PC-9 (cell line): Measurements from ENCODE around the gene MTR. TPM values are rescaled to one million over a fixed set of nuclear protein-coding genes. Genes with fewer than 3 reads are reported as not detected.
A peak's percentile ranks its signal among the peaks of the same experiment; 100 is the strongest.
"Not testable (repeated sequence)": the region's sequence is repeated elsewhere in the genome, so short reads cannot be mapped to it uniquely, and the experiment has no call there.

Source experiments
- BruUV-seq: library from RNA; stranded (reverse); fragments of 400-500 nt; replicated peaks from 2 replicates; lab custom pipeline; 2021; lab: Mats Ljungman, UMichigan
- CTCF ChIA-PET: fragments of 300-600 bp; sonication (Branson Sonifier 250); formaldehyde crosslinking; loops from one replicate; lab custom pipeline; 2022; ENCODE audit warnings: antibody characterized with exemption; lab: Charles Lee
- POLR2A ChIA-PET: fragments of 300-600 bp; sonication (Branson Sonifier 250); formaldehyde crosslinking; loops from one replicate; lab custom pipeline; 2022; ENCODE audit warnings: antibody characterized with exemption; ENCODE audit not compliant: unreplicated experiment; lab: Charles Lee
- DNase-seq, 2 experiments: peaks; one replicate each; pipeline versions ENCODE4 v3.0.0 to v3.0.0-alpha.2; 2015 to 2022; ENCODE audit warnings: mixed read lengths in 1 of 2
- H2AFZ ChIP-seq: fragments of 200-600 bp; sonication (generic); 2 replicates; pipeline ENCODE4 v1.8.1; 2017; ENCODE audit warnings: antibody characterized with exemption
- H3F3A ChIP-seq: fragments of 200-600 bp; sonication (generic); 2 replicates; pipeline ENCODE4 v1.8.1; 2017; ENCODE audit warnings: antibody characterized with exemption, mild to moderate bottlenecking, low read depth; ENCODE audit not compliant: insufficient read depth
- H3K27ac ChIP-seq: fragments of 200-600 bp; sonication (generic); 2 replicates; pipeline ENCODE4 v1.6.1; 2016; ENCODE audit warnings: mixed run types
- H3K27me3 ChIP-seq: fragments of 200-600 bp; sonication (generic); 2 replicates; pipeline ENCODE4 v1.6.1; 2016; ENCODE audit warnings: low read depth, mixed run types; ENCODE audit not compliant: insufficient read depth
- H3K36me3 ChIP-seq: fragments of 200-600 bp; sonication (generic); 2 replicates; pipeline ENCODE4 v1.6.1; 2016; ENCODE audit warnings: low read depth, mixed run types
- H3K4me1 ChIP-seq: fragments of 200-600 bp; sonication (generic); replicated peaks from 2 replicates; pipeline ENCODE4 v1.6.1; 2016; ENCODE audit warnings: mixed run types; ENCODE audit not compliant: insufficient read depth
- H3K4me2 ChIP-seq: fragments of 200-600 bp; sonication (generic); 2 replicates; pipeline ENCODE4 v1.6.1; 2017; ENCODE audit warnings: mixed run types
- H3K4me3 ChIP-seq: fragments of 200-600 bp; sonication (generic); 2 replicates; pipeline ENCODE4 v1.6.1; 2016; ENCODE audit warnings: mixed run types
- H3K79me2 ChIP-seq: fragments of 200-600 bp; sonication (generic); 2 replicates; pipeline ENCODE4 v1.6.1; 2017; ENCODE audit warnings: low read depth, mixed run types
- H3K9me2 ChIP-seq: fragments of 200-600 bp; sonication (generic); 2 replicates; pipeline ENCODE4 v1.8.1; 2017; ENCODE audit warnings: mild to moderate bottlenecking; ENCODE audit not compliant: insufficient read depth
- H3K9me3 ChIP-seq: fragments of 200-600 bp; sonication (generic); 2 replicates; pipeline ENCODE4 v1.8.1; 2016; ENCODE audit warnings: low read depth; ENCODE audit not compliant: insufficient read depth
- H4K20me1 ChIP-seq: fragments of 200-600 bp; sonication (generic); 2 replicates; pipeline ENCODE4 v1.8.1; 2017; ENCODE audit not compliant: insufficient read depth
- CTCF ChIP-seq: fragments of 200-600 bp; sonication (generic); conservative IDR thresholded peaks from 2 replicates; pipeline ENCODE4 v1.6.1; 2017; ENCODE audit warnings: mixed run types, antibody characterized with exemption, mild to moderate bottlenecking, moderate library complexity
- EZH2 ChIP-seq: fragments of 200-600 bp; sonication (generic); IDR thresholded peaks from 2 replicates; pipeline ENCODE4 v1.8.0; 2017; ENCODE audit warnings: antibody characterized with exemption, low read depth
- intact Hi-C: fragments of 100-400 bp; cut with micrococcal nuclease; formaldehyde crosslinking; loops from one replicate; pipeline ENCODE4 v1.10.0; 2022; ENCODE audit not compliant: unreplicated experiment
- total RNA-seq: library from RNA; stranded (reverse); gene quantifications from 2 replicates; pipeline ENCODE4 v1.2.3, GENCODE V29; 2021

Gene MTR
- total RNA-seq, 1 experiment from 2014 or later, result 20.9 TPM

- BruUV-seq, result no TSS peak
- H3K9me2 ChIP-seq, result no peaks in the 10 kb centered on the region
- DNase-seq, result no peak
- H4K20me1 ChIP-seq, result no peaks in the 10 kb centered on the region
- H3K79me2 ChIP-seq, result no peaks in the 10 kb centered on the region
- H3K9me3 ChIP-seq, result no peaks in the 10 kb centered on the region
- TF ChIP-seq CTCF, result no peak
- H3K27me3 ChIP-seq, result no peaks in the 10 kb centered on the region
- H3K4me3 ChIP-seq, result no peak overlapping the region
- CTCF ChIA-PET, result no interaction called here
- H3K36me3 ChIP-seq, result no peaks in the 10 kb centered on the region; the same call in 1 of the 2 replicates
- H2AFZ ChIP-seq, result no peak overlapping the region
- POLR2A ChIA-PET, result no interaction called here
- H3K4me1 ChIP-seq, result peaks cover 9% of the 10 kb centered on the region; the same call in 1 of the 2 replicates
- no peaks in the 10 kb centered on the region; the same call in 1 of the 2 replicates for H3F3A ChIP-seq
- H3K4me2 ChIP-seq, result no peak overlapping the region
- intact Hi-C loops, result no loop called here
- H3K27ac ChIP-seq, result no peak overlapping the region
Measured at GRCh38 chr1:236851871-236852270, 56.8 kb downstream of the MTR start.

GRCh38 chr1:236853921-236854604 lies 59.0 kb downstream of the MTR start:
- Histone ChIP-seq H3K36me3 (no peaks in the 10 kb centered on the region; the same call in 1 of the 2 replicates), H3K4me1 (peaks cover 9% of the 10 kb centered on the region; the same call in 1 of the 2 replicates), H3K79me2 (no peaks in the 10 kb centered on the region), H4K20me1 (no peaks in the 10 kb centered on the region), H3F3A (no peaks in the 10 kb centered on the region; the same call in 1 of the 2 replicates), H3K9me3 (no peaks in the 10 kb centered on the region), H3K4me3 (no peak overlapping the region), H3K27ac (peak overlapping the region; percentile 51), H3K9me2 (no peaks in the 10 kb centered on the region), H3K27me3 (no peaks in the 10 kb centered on the region), H2AFZ (no peak overlapping the region), H3K4me2 (peak overlapping the region; percentile 34)
- no TSS peak for BruUV-seq
- no peak for TF ChIP-seq EZH2
- TF ChIP-seq CTCF, result no peak
- ChIA-PET POLR2A (interaction anchor here (0.6 to 0.7 kb wide), 2 partner anchors 27 to 131 kb away, joined by 3 to 4 read pairs; no protein-coding TSS in a partner anchor), CTCF (no interaction called here)
- intact Hi-C loops, result no loop called here
- DNase-seq, result peak in 1 of 2 experiments; percentile 58

- H3K9me3 ChIP-seq, result no peaks in the 10 kb centered on the region
- peak overlapping the region; percentile 34 for H3K4me2 ChIP-seq
- CTCF ChIA-PET, result no interaction called here
- H3K27ac ChIP-seq, result peak overlapping the region; percentile 51
- BruUV-seq, result no TSS peak
- H3F3A ChIP-seq, result no peaks in the 10 kb centered on the region; the same call in 1 of the 2 replicates
- intact Hi-C loops, result no loop called here
- H3K27me3 ChIP-seq, result no peaks in the 10 kb centered on the region
- H3K9me2 ChIP-seq, result no peaks in the 10 kb centered on the region
- peaks cover 9% of the 10 kb centered on the region; the same call in 1 of the 2 replicates for H3K4me1 ChIP-seq
- H2AFZ ChIP-seq, result no peak overlapping the region
- no peaks in the 10 kb centered on the region for H3K79me2 ChIP-seq
- H4K20me1 ChIP-seq, result no peaks in the 10 kb centered on the region
- peak; percentile 16 to 84 for DNase-seq
- H3K36me3 ChIP-seq, result no peaks in the 10 kb centered on the region; the same call in 1 of the 2 replicates
- no peak for TF ChIP-seq EZH2
- no peak for TF ChIP-seq CTCF
- POLR2A ChIA-PET, result interaction anchor here (0.6 kb wide), 1 partner anchor 27 kb away, joined by 3 read pairs; no protein-coding TSS in a partner anchor
- no peak overlapping the region for H3K4me3 ChIP-seq
Measured at GRCh38 chr1:236854605-236854983, 59.5 kb downstream of the MTR start.

GRCh38 chr1:236856649-236857048 lies 61.6 kb downstream of the MTR start:
- H2AFZ ChIP-seq, H3K4me1 ChIP-seq, H3K27ac ChIP-seq, H3K27me3 ChIP-seq, H4K20me1 ChIP-seq, H3K4me2 ChIP-seq, H3K4me3 ChIP-seq, H3K9me2 ChIP-seq, H3K9me3 ChIP-seq, intact Hi-C loops, H3F3A ChIP-seq, DNase-seq, BruUV-seq, H3K79me2 ChIP-seq, H3K36me3 ChIP-seq, CTCF ChIA-PET: not testable (repeated sequence)
- POLR2A ChIA-PET, result interaction anchor here (0.6 kb wide), 1 partner anchor 60 kb away, joined by 3 read pairs; no protein-coding TSS in a partner anchor
